GM12872 (cell line): ENCODE measurements around the gene SMARCD1.

Source experiments
- CTCF ChIP-seq: IDR thresholded peaks from 3 replicates; pipeline ENCODE4 v1.5.1; 2011; ENCODE audit warnings: low read depth, mild to moderate bottlenecking, low read length, moderate library complexity; ENCODE audit not compliant: insufficient read depth

The SMARCD1 gene

GRCh38 chr12:50084775-50085614, at the start of gene SMARCD1:
Gene SMARCD1 (plus strand): TSS chr12:50085342. CDS start chr12:50085370, 28 bp downstream.
- peak; percentile 76 for TF ChIP-seq CTCF

DNA sequence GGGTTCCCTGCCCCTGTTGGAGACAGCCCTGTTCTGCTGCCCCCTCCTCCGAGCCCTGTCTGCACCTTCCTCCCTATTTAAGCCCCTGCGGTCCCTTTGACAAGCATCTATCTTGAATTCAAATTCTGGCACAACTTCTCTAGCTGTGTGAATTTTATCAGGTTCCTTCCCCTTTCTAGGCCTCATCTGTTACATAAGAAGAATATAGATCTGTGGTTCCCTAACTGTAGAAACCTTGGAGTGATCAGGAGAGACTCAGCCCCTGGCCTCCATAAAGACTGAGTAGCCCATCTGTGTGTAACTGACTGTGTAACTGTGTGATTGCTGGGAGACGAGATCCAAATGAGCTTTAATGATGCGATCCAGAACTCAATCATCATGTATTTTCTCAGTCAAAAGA, 46.8 kb upstream of the SMARCD1 start:
- TF ChIP-seq CTCF = no peak

DNA sequence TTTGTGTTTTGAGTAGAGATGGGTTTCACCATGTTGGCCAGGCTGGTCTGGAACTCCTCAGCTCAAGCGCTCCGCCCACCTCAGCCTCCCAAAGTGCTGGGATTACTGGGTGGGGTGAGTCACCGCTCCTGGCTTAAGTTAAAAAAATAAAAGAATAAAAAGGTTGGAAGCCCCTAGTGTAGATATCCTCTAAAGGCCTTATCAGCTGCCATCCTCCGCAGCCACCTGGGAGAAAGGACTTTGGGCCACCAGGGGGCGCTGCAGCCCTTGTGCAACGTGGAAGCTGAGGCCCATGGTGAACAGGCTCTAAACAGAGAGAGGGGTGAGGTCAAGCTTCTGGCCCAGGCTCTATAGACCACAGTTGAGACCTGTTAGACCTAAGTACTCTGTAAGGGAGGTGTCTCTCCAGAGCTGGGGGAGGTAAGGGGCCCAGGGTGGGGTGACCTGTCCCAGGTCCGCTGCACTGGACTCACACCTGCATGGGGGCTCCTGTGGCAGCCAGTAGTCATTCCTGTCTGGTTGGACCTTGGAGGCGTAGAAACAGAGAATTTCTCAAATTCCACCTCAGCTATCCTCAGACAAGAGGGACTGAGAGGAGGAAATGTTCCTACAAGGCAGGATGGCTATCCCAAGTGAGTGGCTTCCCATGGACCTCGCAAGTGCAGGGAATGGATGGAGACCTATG, 45.8 kb upstream of the SMARCD1 start:
- peak; percentile 91 for TF ChIP-seq CTCF

GRCh38 chr12:50040657-50041056, 44.5 kb upstream of the SMARCD1 start:
- no peak for TF ChIP-seq CTCF

DNA sequence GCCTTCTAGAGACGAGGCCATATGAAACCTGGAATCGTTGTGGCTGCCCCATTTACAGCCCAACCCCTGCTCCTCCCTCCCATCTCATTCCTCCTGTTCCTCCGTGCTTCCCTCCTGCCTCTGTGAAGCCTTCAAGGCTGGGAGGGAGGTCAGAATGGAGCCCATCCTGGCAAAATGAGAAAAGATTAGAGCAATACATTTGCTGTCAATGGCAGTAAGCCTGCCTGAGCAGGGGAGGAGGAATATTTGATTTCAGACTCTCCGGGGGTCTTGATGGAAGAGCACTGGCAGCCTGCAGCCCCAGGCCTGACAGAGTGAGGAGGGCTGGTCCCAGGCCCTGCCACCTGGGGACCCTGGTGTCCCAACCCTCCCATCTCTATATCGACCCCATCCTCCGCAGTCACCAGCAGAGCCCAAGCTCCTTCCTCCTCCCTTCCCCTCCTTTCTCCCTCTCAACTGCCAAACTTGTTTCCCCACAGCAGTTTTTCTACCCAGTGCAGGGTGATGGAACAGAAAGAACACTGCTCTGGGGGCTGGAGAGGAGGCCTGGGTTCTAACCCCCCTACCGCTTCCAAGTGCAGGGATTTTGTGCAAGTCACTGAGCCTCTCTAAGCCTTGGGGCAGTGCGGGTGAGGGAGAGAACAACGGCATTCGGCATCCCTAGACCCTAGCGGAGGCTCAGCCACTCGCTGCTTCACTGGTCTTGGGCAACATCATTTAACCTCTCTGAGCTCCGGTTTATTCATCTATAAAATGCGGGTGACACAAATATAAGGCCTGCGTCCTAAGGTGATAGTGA, 43.9 kb upstream of the SMARCD1 start:
- no peak for TF ChIP-seq CTCF

DNA sequence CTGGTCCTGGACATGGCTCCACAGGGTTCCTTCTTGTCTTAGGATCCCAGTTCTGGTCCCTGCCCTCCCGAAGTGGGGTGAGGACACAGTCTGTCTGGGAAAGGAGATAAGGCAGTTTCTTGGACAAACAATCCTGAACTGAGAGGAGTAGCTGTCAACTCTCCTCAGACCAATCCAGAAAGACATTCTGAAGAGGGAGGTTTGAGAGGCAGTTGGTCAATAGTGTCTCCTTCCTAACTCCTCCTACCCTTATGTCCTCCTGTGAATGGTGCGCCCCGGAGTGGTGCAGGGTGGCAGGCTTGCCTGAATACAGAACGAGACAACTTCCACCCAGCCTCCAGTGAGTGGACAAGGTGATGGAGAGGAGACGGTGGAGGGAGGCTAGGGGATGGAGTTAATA, 43.2 kb upstream of the SMARCD1 start:
- no peak for TF ChIP-seq CTCF

GRCh38 chr12:50042693-50043092, 42.4 kb upstream of the SMARCD1 start:
- no peak for TF ChIP-seq CTCF
